HL-60 (cell line): ENCODE data around the gene ANKRD63.

Experiments used
- DNase-seq, 2 experiments: peaks; one replicate each; pipeline ENCODE4 v3.0.0-alpha.2; 2010 to 2020; ENCODE audit warnings: low read depth in 1 of 2, low spot score in 1 of 2
- H3K27ac ChIP-seq: fragments of 250-450 bp; sonication (Bioruptor Pico); replicated peaks from 2 replicates; pipeline ENCODE4 v1.5.1; 2020; ENCODE audit warnings: mild to moderate bottlenecking, moderate library complexity
- H3K27me3 ChIP-seq: fragments of 250-450 bp; sonication (Bioruptor Pico); 2 replicates; pipeline ENCODE4 v1.5.1; 2021; ENCODE audit warnings: mild to moderate bottlenecking, moderate library complexity; ENCODE audit not compliant: insufficient read depth, poor library complexity, severe bottlenecking
- H3K4me3 ChIP-seq: replicated peaks from 2 replicates; pipeline ENCODE4 v1.5.1; 2011; ENCODE audit warnings: mild to moderate bottlenecking, control low read depth, low read length; ENCODE audit not compliant: insufficient read depth
- GABPA ChIP-seq: IDR thresholded peaks from 2 replicates; pipeline ENCODE4 v1.6.1; 2012; ENCODE audit warnings: low read depth
- POLR2AphosphoS5 ChIP-seq: IDR thresholded peaks from 2 replicates; pipeline ENCODE4 v1.6.1; 2012; ENCODE audit warnings: low read depth
- SPI1 ChIP-seq: IDR thresholded peaks from 2 replicates; pipeline ENCODE4 v1.6.1; 2012; ENCODE audit warnings: low read depth, mild to moderate bottlenecking, borderline replicate concordance
- TF ChIP-seq, protein P1 (sequence below): IDR thresholded peaks from 2 replicates; pipeline ENCODE4 v1.6.1; 2012; ENCODE audit warnings: low read depth; ENCODE audit not compliant: insufficient replicate concordance
- TF ChIP-seq, protein P2 (sequence below): IDR thresholded peaks from one replicate; pipeline ENCODE4 v1.5.1; 2011; ENCODE audit warnings: low read length, control low read depth, inconsistent platforms; ENCODE audit not compliant: insufficient read depth

ANKRD63 gene

DNA sequence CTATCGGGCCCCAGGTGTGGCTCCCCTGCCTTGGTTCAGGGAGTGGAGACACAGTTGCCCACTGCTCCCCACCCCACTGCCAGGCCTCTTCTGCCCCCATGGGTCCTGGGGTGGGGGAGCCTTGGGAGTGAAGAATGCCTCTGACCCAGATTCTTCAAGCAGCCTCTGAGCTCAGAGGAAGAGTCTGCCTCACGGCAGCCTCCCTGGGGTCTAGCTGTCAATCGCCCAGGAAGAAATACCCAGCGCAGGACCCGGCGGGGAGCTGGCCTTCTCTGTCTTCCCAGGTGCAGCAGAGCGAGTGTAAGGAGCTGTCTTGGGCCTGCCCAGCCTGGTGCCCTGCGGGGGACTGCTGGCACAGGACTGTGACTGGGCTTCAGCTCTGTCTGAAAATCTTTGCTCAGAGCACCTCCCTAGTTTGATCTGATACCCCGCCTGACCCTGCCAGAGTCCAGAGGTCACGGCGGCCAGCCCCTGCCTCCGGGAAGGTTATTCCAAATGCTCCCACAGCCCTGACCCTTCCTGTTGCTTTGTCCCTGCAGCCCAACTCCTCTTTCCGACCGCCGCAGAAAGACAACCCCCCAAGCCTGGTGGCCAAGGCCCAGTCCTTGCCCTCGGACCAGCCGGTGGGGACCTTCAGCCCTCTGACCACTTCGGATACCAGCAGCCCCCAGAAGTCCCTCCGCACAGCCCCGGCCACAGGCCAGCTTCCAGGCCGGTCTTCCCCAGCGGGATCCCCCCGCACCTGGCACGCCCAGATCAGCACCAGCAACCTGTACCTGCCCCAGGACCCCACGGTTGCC, 11.0 kb downstream of the ANKRD63 start:
- no peaks in the 10 kb centered on the region for H3K27me3 ChIP-seq
- no peak overlapping the region for H3K27ac ChIP-seq
- DNase-seq: no peak
- TF ChIP-seq POLR2AphosphoS5: no peak
- TF ChIP-seq, protein P1, sequence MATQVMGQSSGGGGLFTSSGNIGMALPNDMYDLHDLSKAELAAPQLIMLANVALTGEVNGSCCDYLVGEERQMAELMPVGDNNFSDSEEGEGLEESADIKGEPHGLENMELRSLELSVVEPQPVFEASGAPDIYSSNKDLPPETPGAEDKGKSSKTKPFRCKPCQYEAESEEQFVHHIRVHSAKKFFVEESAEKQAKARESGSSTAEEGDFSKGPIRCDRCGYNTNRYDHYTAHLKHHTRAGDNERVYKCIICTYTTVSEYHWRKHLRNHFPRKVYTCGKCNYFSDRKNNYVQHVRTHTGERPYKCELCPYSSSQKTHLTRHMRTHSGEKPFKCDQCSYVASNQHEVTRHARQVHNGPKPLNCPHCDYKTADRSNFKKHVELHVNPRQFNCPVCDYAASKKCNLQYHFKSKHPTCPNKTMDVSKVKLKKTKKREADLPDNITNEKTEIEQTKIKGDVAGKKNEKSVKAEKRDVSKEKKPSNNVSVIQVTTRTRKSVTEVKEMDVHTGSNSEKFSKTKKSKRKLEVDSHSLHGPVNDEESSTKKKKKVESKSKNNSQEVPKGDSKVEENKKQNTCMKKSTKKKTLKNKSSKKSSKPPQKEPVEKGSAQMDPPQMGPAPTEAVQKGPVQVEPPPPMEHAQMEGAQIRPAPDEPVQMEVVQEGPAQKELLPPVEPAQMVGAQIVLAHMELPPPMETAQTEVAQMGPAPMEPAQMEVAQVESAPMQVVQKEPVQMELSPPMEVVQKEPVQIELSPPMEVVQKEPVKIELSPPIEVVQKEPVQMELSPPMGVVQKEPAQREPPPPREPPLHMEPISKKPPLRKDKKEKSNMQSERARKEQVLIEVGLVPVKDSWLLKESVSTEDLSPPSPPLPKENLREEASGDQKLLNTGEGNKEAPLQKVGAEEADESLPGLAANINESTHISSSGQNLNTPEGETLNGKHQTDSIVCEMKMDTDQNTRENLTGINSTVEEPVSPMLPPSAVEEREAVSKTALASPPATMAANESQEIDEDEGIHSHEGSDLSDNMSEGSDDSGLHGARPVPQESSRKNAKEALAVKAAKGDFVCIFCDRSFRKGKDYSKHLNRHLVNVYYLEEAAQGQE: no peak
- TF ChIP-seq GABPA: no peak
- TF ChIP-seq, protein P2, sequence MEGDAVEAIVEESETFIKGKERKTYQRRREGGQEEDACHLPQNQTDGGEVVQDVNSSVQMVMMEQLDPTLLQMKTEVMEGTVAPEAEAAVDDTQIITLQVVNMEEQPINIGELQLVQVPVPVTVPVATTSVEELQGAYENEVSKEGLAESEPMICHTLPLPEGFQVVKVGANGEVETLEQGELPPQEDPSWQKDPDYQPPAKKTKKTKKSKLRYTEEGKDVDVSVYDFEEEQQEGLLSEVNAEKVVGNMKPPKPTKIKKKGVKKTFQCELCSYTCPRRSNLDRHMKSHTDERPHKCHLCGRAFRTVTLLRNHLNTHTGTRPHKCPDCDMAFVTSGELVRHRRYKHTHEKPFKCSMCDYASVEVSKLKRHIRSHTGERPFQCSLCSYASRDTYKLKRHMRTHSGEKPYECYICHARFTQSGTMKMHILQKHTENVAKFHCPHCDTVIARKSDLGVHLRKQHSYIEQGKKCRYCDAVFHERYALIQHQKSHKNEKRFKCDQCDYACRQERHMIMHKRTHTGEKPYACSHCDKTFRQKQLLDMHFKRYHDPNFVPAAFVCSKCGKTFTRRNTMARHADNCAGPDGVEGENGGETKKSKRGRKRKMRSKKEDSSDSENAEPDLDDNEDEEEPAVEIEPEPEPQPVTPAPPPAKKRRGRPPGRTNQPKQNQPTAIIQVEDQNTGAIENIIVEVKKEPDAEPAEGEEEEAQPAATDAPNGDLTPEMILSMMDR: no peak
- no peak for TF ChIP-seq SPI1
- H3K4me3 ChIP-seq: no peak overlapping the region

DNA sequence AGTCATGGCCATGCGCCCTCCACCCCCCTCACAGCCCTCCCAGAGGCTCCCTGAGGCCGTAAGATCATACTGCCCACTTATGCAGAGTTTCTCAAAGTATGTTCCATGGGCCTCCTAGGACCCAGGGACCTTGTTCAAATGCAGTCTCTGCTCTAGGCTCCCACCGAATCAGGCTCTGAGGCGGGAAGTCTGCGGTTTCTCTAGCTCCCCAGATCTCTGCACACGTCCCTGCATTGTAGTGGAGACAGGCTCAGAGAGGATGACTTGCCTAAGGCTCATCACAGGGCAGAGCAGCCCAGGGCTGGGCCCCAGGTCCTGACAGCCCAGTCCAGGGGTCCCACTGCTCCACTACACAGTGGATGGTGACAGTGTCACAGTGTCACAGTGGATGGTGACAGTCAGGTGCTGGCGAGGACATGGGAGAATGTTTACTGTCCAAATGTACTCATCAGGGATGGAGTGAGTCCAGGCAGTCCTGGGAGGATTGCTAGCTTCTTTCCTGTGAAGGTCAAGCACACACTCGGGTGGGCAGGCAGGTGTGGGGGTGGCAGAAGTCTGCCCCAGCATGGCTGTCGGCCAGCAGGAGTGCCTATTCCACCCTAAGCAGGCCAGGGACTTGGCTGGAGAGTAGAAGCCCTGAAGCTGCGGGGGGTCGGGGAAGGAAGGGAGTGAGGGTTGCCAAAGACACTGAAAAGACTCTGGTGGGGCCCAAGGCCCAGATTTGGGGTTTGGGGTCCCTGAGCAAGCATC, 12.4 kb downstream of the ANKRD63 start:
- TF ChIP-seq POLR2AphosphoS5 (no peak), SPI1 (no peak), GABPA (no peak)
- TF ChIP-seq, protein P1: no peak
- TF ChIP-seq, protein P2: no peak
- DNase-seq: peak in 1 of 2 experiments; percentile 48
- Histone ChIP-seq H3K4me3 (no peak overlapping the region), H3K27ac (no peak overlapping the region), H3K27me3 (no peaks in the 10 kb centered on the region)

GRCh38 chr15:40269604-40270003, 13.3 kb downstream of the ANKRD63 start:
- no peak overlapping the region for H3K27ac ChIP-seq
- H3K4me3 ChIP-seq: no peak overlapping the region
- no peak for DNase-seq
- TF ChIP-seq POLR2AphosphoS5 (no peak), GABPA (no peak), SPI1 (no peak)
- TF ChIP-seq, protein P2: no peak
- TF ChIP-seq, protein P1: no peak
- no peaks in the 10 kb centered on the region for H3K27me3 ChIP-seq
